SK-N-SH (cell line): Measurements from ENCODE around the gene CALN1. TPM values are rescaled to one million over a fixed set of nuclear protein-coding genes. Genes with fewer than 3 reads are reported as not detected.

ENCODE experiments used
- CTCF ChIA-PET: fragments of 300-600, 350-600 bp; formaldehyde crosslinking; extraction: SDS; loops from one replicate; lab custom pipeline; 2021; lab: Yijun Ruan, JAX
- POLR2A ChIA-PET: fragments of 350-600 bp; sonication (Branson Sonifier 250); formaldehyde crosslinking; extraction: SDS; loops from one replicate; lab custom pipeline; 2020; ENCODE audit warnings: antibody characterized with exemption, inconsistent platforms; lab: Yijun Ruan, JAX
- DNase-seq: peaks from one replicate; pipeline ENCODE4 v3.0.0; 2012
- H2AFZ ChIP-seq: fragments of 200-600 bp; sonication (generic); 2 replicates; pipeline ENCODE4 v1.8.1; 2016; ENCODE audit warnings: antibody characterized with exemption, mild to moderate bottlenecking, low read depth
- H3F3A ChIP-seq: fragments of 200-600 bp; sonication (generic); replicated peaks from 2 replicates; pipeline ENCODE3; 2016; ENCODE audit warnings: antibody characterized with exemption, mild to moderate bottlenecking; ENCODE audit not compliant: insufficient read depth
- H3K27ac ChIP-seq, 2 experiments: fragments of 200-500 bp in 1 of 2; fragments of 200-600 bp in 1 of 2; sonication (Bioruptor generic) in 1 of 2; sonication (generic), shearing (Covaris generic) in 1 of 2; 2 replicates each; pipeline versions ENCODE4 v1.5.1 to v1.6.1; 2014 to 2016; ENCODE audit warnings: low read depth in 2 of 2, inconsistent platforms in 1 of 2, low read length in 1 of 2, mild to moderate bottlenecking in 1 of 2, mixed read lengths in 1 of 2
- H3K27me3 ChIP-seq: fragments of 200-600 bp; sonication (generic), shearing (Covaris generic); 2 replicates; pipeline ENCODE4 v1.6.1; 2016; ENCODE audit warnings: mixed run types; ENCODE audit not compliant: insufficient read depth
- H3K36me3 ChIP-seq, 2 experiments: fragments of 200-500 bp in 1 of 2; fragments of 200-600 bp in 1 of 2; sonication (Bioruptor generic) in 1 of 2; sonication (generic) in 1 of 2; replicated peaks in 1 of 2; 2 replicates each; pipeline versions ENCODE3 to v1.5.1; 2014 to 2016; ENCODE audit warnings: low read length in 1 of 2, mild to moderate bottlenecking in 1 of 2; ENCODE audit not compliant: insufficient read depth in 2 of 2, control insufficient read depth in 1 of 2
- H3K4me1 ChIP-seq, 2 experiments: fragments of 200-500 bp in 1 of 2; fragments of 200-600 bp in 1 of 2; sonication (Bioruptor generic) in 1 of 2; sonication (generic), shearing (Covaris generic) in 1 of 2; 2 replicates each; pipeline versions ENCODE4 v1.5.1 to v1.6.1; 2014 to 2016; ENCODE audit warnings: low read depth in 1 of 2, low read length in 1 of 2, mixed run types in 1 of 2; ENCODE audit not compliant: insufficient read depth in 2 of 2, control insufficient read depth in 1 of 2
- H3K4me2 ChIP-seq: fragments of 200-600 bp; sonication (generic), shearing (Covaris generic); 2 replicates; pipeline ENCODE4 v1.6.1; 2017; ENCODE audit warnings: mixed run types
- H3K4me3 ChIP-seq, 2 experiments: fragments of 200-500 bp in 1 of 2; fragments of 200-600 bp in 1 of 2; sonication (Bioruptor generic) in 1 of 2; sonication (generic), shearing (Covaris generic) in 1 of 2; 2 replicates each; pipeline versions ENCODE4 v1.5.1 to v1.8.1; 2014 to 2016; ENCODE audit warnings: low read depth in 2 of 2, inconsistent platforms in 1 of 2, low read length in 1 of 2, mild to moderate bottlenecking in 1 of 2, mixed read lengths in 1 of 2, moderate library complexity in 1 of 2
- H3K79me2 ChIP-seq: fragments of 200-600 bp; sonication (generic); 2 replicates; pipeline ENCODE4 v1.8.1; 2017; ENCODE audit warnings: mild to moderate bottlenecking; ENCODE audit not compliant: insufficient read depth
- H3K9ac ChIP-seq: fragments of 200-600 bp; sonication (generic); 2 replicates; pipeline ENCODE4 v1.6.1; 2017; ENCODE audit warnings: mixed run types
- H3K9me2 ChIP-seq: fragments of 200-600 bp; sonication (generic); 2 replicates; pipeline ENCODE4 v1.6.1; 2017; ENCODE audit warnings: mixed run types
- H3K9me3 ChIP-seq: fragments of 200-600 bp; sonication (generic); 2 replicates; pipeline ENCODE4 v1.6.1; 2017; ENCODE audit warnings: mixed run types, mild to moderate bottlenecking, moderate library complexity
- H4K20me1 ChIP-seq: fragments of 200-600 bp; sonication (generic); 2 replicates; pipeline ENCODE4 v1.6.1; 2017; ENCODE audit warnings: mild to moderate bottlenecking, mixed run types; ENCODE audit not compliant: insufficient read depth
- CHD2 ChIP-seq: fragments of 150-350 bp; IDR thresholded peaks from 2 replicates; pipeline ENCODE4 v1.6.1; 2018; ENCODE audit warnings: low read length; ENCODE audit not compliant: partially characterized antibody
- CTCF ChIP-seq: fragments of 200-600 bp; sonication (generic); IDR thresholded peaks from 2 replicates; pipeline ENCODE4 v1.6.1; 2017; ENCODE audit warnings: antibody characterized with exemption, mild to moderate bottlenecking, moderate library complexity
- EP300 ChIP-seq, 2 experiments: IDR thresholded peaks; 2 replicates each; pipeline versions ENCODE4 v1.4.0 to v1.6.1; 2012; ENCODE audit warnings: borderline replicate concordance in 1 of 2, low read depth in 1 of 2, low read length in 1 of 2
- EZH2phosphoT487 ChIP-seq: fragments of 200-600 bp; sonication (generic); IDR thresholded peaks from 2 replicates; pipeline ENCODE4 v1.6.1; 2017; ENCODE audit warnings: low read depth, mixed run types, mild to moderate bottlenecking, antibody characterized with exemption, moderate library complexity, borderline replicate concordance
- FOSL2 ChIP-seq: IDR thresholded peaks from 2 replicates; pipeline ENCODE4 v1.4.0; 2012; ENCODE audit warnings: low read depth, mild to moderate bottlenecking, moderate library complexity, borderline replicate concordance
- FOXJ3 ChIP-seq: sonication (generic); formaldehyde crosslinking; IDR thresholded peaks from 2 replicates; pipeline ENCODE4 v1.5.1; 2020; ENCODE audit warnings: mild to moderate bottlenecking, missing genetic modification reagents
- JUND ChIP-seq: IDR thresholded peaks from 2 replicates; pipeline ENCODE4 v1.4.0; 2012
- MXI1 ChIP-seq: IDR thresholded peaks from 2 replicates; pipeline ENCODE4 v1.6.1; 2012; ENCODE audit warnings: mild to moderate bottlenecking, low read depth, low read length, improper control_type of control experiment
- NFIC ChIP-seq: IDR thresholded peaks from 2 replicates; pipeline ENCODE4 v1.4.0; 2012; ENCODE audit warnings: borderline replicate concordance
- POLR2AphosphoS5 ChIP-seq: IDR thresholded peaks from 2 replicates; pipeline ENCODE4 v1.6.1; 2012; ENCODE audit warnings: low read depth, low read length
- TAF1 ChIP-seq: IDR thresholded peaks from 2 replicates; pipeline ENCODE4 v1.6.1; 2012; ENCODE audit warnings: low read depth, mild to moderate bottlenecking, low read length, moderate library complexity, borderline replicate concordance
- WGBS: methylation state at CpG from one replicate; pipeline ENCODE4 v1.1.6; 2017; ENCODE audit warnings: low lambda C conversion rate; 5-methylcytosine and 5-hydroxymethylcytosine counted together
- polyA plus RNA-seq, 3 experiments: library from polyadenylated mRNA; depleted of rRNA; stranded (reverse); fragments of >200 nt; gene quantifications; 2 replicates each; pipeline ENCODE4 v1.2.3, GENCODE V29; 2012
- TF ChIP-seq, protein P1 (sequence below): IDR thresholded peaks from 2 replicates; pipeline ENCODE4 v1.6.1; 2012; ENCODE audit warnings: mild to moderate bottlenecking, low read depth, low read length, moderate library complexity
- TF ChIP-seq, protein P2 (sequence below): fragments of 150-350 bp; IDR thresholded peaks from 2 replicates; pipeline ENCODE4 v1.6.1; 2016; ENCODE audit warnings: mild to moderate bottlenecking, low read depth, low read length
- TF ChIP-seq, protein P3 (sequence below): IDR thresholded peaks from 2 replicates; pipeline ENCODE4 v1.4.0; 2012; ENCODE audit warnings: low read depth, borderline replicate concordance

The CALN1 gene
- polyA plus RNA-seq, 1 of the 3 experiments (the other 2 are of a cell fraction): not detected

GRCh38 chr7:72053292-72053691 is 358.8 kb downstream of the CALN1 start:
- H3K9ac ChIP-seq: no peak overlapping the region
- H3K9me2 ChIP-seq: 0 out of 2 replicates have a peak, but pooled peaks cover 5% of the 10 kb centered on the region
- H2AFZ ChIP-seq: no peak overlapping the region
- H3K27me3 ChIP-seq: no peaks in the 10 kb centered on the region
- H3F3A ChIP-seq: no peaks in the 10 kb centered on the region
- H3K9me3 ChIP-seq: peaks cover 6% of the 10 kb centered on the region; the same call in 1 of the 2 replicates
- no peaks in the 10 kb centered on the region for H4K20me1 ChIP-seq
- TF ChIP-seq CTCF: no peak
- TF ChIP-seq, all 33 proteins: peak for 0
- Histone ChIP-seq H3K4me1 (no peaks in the 10 kb centered on the region), H3K79me2 (no peaks in the 10 kb centered on the region), H3K36me3 (no peaks in the 10 kb centered on the region), H3K4me3 (no peak overlapping the region), H3K27ac (no peak overlapping the region), H3K4me2 (no peak overlapping the region)
- ChIA-PET CTCF (no interaction called here), POLR2A (no interaction called here)
- DNase-seq: no peak
- 43% methylated on average over 4 of the region's 4 CpGs for WGBS

- H3F3A ChIP-seq: no peaks in the 10 kb centered on the region
- no peaks in the 10 kb centered on the region for H4K20me1 ChIP-seq
- TF ChIP-seq CHD2: no peak
- TF ChIP-seq, protein P1, sequence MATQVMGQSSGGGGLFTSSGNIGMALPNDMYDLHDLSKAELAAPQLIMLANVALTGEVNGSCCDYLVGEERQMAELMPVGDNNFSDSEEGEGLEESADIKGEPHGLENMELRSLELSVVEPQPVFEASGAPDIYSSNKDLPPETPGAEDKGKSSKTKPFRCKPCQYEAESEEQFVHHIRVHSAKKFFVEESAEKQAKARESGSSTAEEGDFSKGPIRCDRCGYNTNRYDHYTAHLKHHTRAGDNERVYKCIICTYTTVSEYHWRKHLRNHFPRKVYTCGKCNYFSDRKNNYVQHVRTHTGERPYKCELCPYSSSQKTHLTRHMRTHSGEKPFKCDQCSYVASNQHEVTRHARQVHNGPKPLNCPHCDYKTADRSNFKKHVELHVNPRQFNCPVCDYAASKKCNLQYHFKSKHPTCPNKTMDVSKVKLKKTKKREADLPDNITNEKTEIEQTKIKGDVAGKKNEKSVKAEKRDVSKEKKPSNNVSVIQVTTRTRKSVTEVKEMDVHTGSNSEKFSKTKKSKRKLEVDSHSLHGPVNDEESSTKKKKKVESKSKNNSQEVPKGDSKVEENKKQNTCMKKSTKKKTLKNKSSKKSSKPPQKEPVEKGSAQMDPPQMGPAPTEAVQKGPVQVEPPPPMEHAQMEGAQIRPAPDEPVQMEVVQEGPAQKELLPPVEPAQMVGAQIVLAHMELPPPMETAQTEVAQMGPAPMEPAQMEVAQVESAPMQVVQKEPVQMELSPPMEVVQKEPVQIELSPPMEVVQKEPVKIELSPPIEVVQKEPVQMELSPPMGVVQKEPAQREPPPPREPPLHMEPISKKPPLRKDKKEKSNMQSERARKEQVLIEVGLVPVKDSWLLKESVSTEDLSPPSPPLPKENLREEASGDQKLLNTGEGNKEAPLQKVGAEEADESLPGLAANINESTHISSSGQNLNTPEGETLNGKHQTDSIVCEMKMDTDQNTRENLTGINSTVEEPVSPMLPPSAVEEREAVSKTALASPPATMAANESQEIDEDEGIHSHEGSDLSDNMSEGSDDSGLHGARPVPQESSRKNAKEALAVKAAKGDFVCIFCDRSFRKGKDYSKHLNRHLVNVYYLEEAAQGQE: no peak
- TF ChIP-seq EP300 (IDR thresholded peaks at IDR 0.05; ENCODE audit: borderline replicate concordance in 1 of 2, low read depth in 1 of 2, low read length in 1 of 2): no peak
- no peak for TF ChIP-seq JUND
- TF ChIP-seq, protein P2, sequence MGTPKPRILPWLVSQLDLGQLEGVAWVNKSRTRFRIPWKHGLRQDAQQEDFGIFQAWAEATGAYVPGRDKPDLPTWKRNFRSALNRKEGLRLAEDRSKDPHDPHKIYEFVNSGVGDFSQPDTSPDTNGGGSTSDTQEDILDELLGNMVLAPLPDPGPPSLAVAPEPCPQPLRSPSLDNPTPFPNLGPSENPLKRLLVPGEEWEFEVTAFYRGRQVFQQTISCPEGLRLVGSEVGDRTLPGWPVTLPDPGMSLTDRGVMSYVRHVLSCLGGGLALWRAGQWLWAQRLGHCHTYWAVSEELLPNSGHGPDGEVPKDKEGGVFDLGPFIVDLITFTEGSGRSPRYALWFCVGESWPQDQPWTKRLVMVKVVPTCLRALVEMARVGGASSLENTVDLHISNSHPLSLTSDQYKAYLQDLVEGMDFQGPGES: no peak
- TF ChIP-seq, protein P3, sequence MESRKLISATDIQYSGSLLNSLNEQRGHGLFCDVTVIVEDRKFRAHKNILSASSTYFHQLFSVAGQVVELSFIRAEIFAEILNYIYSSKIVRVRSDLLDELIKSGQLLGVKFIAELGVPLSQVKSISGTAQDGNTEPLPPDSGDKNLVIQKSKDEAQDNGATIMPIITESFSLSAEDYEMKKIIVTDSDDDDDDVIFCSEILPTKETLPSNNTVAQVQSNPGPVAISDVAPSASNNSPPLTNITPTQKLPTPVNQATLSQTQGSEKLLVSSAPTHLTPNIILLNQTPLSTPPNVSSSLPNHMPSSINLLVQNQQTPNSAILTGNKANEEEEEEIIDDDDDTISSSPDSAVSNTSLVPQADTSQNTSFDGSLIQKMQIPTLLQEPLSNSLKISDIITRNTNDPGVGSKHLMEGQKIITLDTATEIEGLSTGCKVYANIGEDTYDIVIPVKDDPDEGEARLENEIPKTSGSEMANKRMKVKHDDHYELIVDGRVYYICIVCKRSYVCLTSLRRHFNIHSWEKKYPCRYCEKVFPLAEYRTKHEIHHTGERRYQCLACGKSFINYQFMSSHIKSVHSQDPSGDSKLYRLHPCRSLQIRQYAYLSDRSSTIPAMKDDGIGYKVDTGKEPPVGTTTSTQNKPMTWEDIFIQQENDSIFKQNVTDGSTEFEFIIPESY: no peak
- TF ChIP-seq NFIC: no peak
- TF ChIP-seq TAF1: no peak
- TF ChIP-seq FOXJ3: no peak
- TF ChIP-seq FOSL2: no peak
- TF ChIP-seq EZH2phosphoT487: no peak
- TF ChIP-seq MXI1: no peak
- no peak for TF ChIP-seq POLR2AphosphoS5
- TF ChIP-seq, all 33 proteins: peak for 0
- Histone ChIP-seq H3K4me1 (no peaks in the 10 kb centered on the region), H3K27me3 (no peaks in the 10 kb centered on the region), H3K36me3 (no peaks in the 10 kb centered on the region), H3K9ac (no peak overlapping the region), H3K4me3 (no peak overlapping the region), H3K9me2 (0 out of 2 replicates have a peak, but pooled peaks cover 5% of the 10 kb centered on the region), H2AFZ (no peak overlapping the region), H3K9me3 (peaks cover 6% of the 10 kb centered on the region; the same call in 1 of the 2 replicates), H3K4me2 (no peak overlapping the region), H3K27ac (no peak overlapping the region), H3K79me2 (no peaks in the 10 kb centered on the region)
- DNase-seq: no peak
- POLR2A ChIA-PET: no interaction called here
- CTCF ChIA-PET: interaction anchor here (0.6 kb wide), 1 partner anchor 123 kb away, joined by 3 read pairs; no protein-coding TSS in a partner anchor
Measured at GRCh38 chr7:72048420-72048819, 363.7 kb downstream of the CALN1 start.
